Stimulated activated CD8-positive, alpha-beta memory T cell treated with anti-CD3 and anti-CD28 coated beads, Interleukin-12 subunit alpha, Interleukin-12 subunit beta, amount 100 ng/mL, for 24 hours (primary cell): Measurements from ENCODE around the gene CCNK.

Experiments used
- DNase-seq: peaks from one replicate; pipeline ENCODE4 v3.0.0-alpha.2; 2020; ENCODE audit errors: extremely low read depth

CCNK gene

GRCh38 chr14:99480917-99481744 lies at the start of gene CCNK:
Gene CCNK, plus strand, starts transcription at chr14:99481409. Its CDS starts 11,269 bp downstream, at chr14:99492678.
- DNase-seq, result peak; percentile 100

- no peak for DNase-seq
Observed at GRCh38 chr14:99431986-99432385, 49.2 kb upstream of the CCNK start.

- no peak for DNase-seq
Observed at GRCh38 chr14:99432485-99432884, 48.7 kb upstream of the CCNK start.

GRCh38 chr14:99435327-99435726 lies 45.9 kb upstream of the CCNK start:
- no peak for DNase-seq

GRCh38 chr14:99436247-99437180 lies 44.7 kb upstream of the CCNK start:
- DNase-seq, result no peak

GRCh38 chr14:99437706-99438105 lies 43.5 kb upstream of the CCNK start:
- DNase-seq, result no peak

GRCh38 chr14:99440278-99440677 lies 40.9 kb upstream of the CCNK start:
- no peak for DNase-seq

GRCh38 chr14:99441157-99441870 lies 39.9 kb upstream of the CCNK start:
- no peak for DNase-seq

- DNase-seq, result no peak
Observed at GRCh38 chr14:99441918-99442317, 39.3 kb upstream of the CCNK start.

GRCh38 chr14:99445931-99446330 lies 35.3 kb upstream of the CCNK start:
- no peak for DNase-seq

- DNase-seq, result no peak
Observed at GRCh38 chr14:99447739-99448138, 33.5 kb upstream of the CCNK start.

- no peak for DNase-seq
Observed at GRCh38 chr14:99450266-99450665, 30.9 kb upstream of the CCNK start.

GRCh38 chr14:99451234-99451633 lies 30.0 kb upstream of the CCNK start:
- DNase-seq, result no peak

- DNase-seq, result no peak
Observed at GRCh38 chr14:99452968-99453367, 28.2 kb upstream of the CCNK start.

GRCh38 chr14:99454246-99454645 lies 27.0 kb upstream of the CCNK start:
- DNase-seq, result no peak

- DNase-seq, result no peak
Observed at GRCh38 chr14:99459481-99460100, 21.6 kb upstream of the CCNK start.

- no peak for DNase-seq
Observed at GRCh38 chr14:99460793-99461192, 20.4 kb upstream of the CCNK start.

GRCh38 chr14:99461411-99462085 lies 19.7 kb upstream of the CCNK start:
- no peak for DNase-seq

- no peak for DNase-seq
Observed at GRCh38 chr14:99462210-99462609, 19.0 kb upstream of the CCNK start.

- no peak for DNase-seq
Observed at GRCh38 chr14:99463974-99464373, 17.2 kb upstream of the CCNK start.

- no peak for DNase-seq
Observed at GRCh38 chr14:99465288-99465687, 15.9 kb upstream of the CCNK start.
